ENCODE results near the gene FMN1.

Gene FMN1

GRCh38 chr15:33152502-33153109 lies 41.9 kb downstream of the FMN1 start:
- peak; percentile 17 for DNase-seq

- peak; percentile 8 for DNase-seq
These were observed 43.5 kb downstream of the FMN1 start for GRCh38 chr15:33150971-33151370.

GRCh38 chr15:33150431-33150941 lies 44.0 kb downstream of the FMN1 start:
- no peak for DNase-seq

GRCh38 chr15:33149919-33150318 lies 44.6 kb downstream of the FMN1 start:
- no peak for DNase-seq

GRCh38 chr15:33148129-33148751 lies 46.3 kb downstream of the FMN1 start:
- no peak for DNase-seq

- no peak for DNase-seq
These were observed 48.5 kb downstream of the FMN1 start for GRCh38 chr15:33146051-33146450.

- DNase-seq = no peak
These were observed 49.1 kb downstream of the FMN1 start for GRCh38 chr15:33145447-33145846.

GRCh38 chr15:33142708-33143107 lies 51.8 kb downstream of the FMN1 start:
- DNase-seq = no peak

- DNase-seq = no peak
These were observed 56.5 kb downstream of the FMN1 start for GRCh38 chr15:33138000-33138399.

- no peak for DNase-seq
These were observed 57.4 kb downstream of the FMN1 start for GRCh38 chr15:33137101-33137500.

GRCh38 chr15:33136353-33136752 lies 58.2 kb downstream of the FMN1 start:
- DNase-seq = no peak

- DNase-seq = no peak
These were observed 59.1 kb downstream of the FMN1 start for GRCh38 chr15:33135355-33135781.

GRCh38 chr15:33132722-33133345 lies 61.7 kb downstream of the FMN1 start:
- peak; percentile 22 for DNase-seq

GRCh38 chr15:33132233-33132580 lies 62.3 kb downstream of the FMN1 start:
- DNase-seq = no peak

- DNase-seq = no peak
These were observed 62.8 kb downstream of the FMN1 start for GRCh38 chr15:33131552-33132232.

GRCh38 chr15:33126559-33127290 lies 67.8 kb downstream of the FMN1 start:
- peak; percentile 63 for DNase-seq

GRCh38 chr15:33125894-33126537 lies 68.5 kb downstream of the FMN1 start:
- DNase-seq = no peak

GRCh38 chr15:33124811-33125210 lies 69.7 kb downstream of the FMN1 start:
- DNase-seq = no peak

- DNase-seq = no peak
These were observed 70.2 kb downstream of the FMN1 start for GRCh38 chr15:33124279-33124678.

- DNase-seq = no peak
These were observed 74.6 kb downstream of the FMN1 start for GRCh38 chr15:33119865-33120264.

GRCh38 chr15:33119273-33119672 lies 75.2 kb downstream of the FMN1 start:
- no peak for DNase-seq

GRCh38 chr15:33116198-33116597 lies 78.3 kb downstream of the FMN1 start:
- DNase-seq = no peak

All from CD4-positive, alpha-beta T cell treated with Interleukin-21 for 1 hour (primary cell).